ENCODE results near the gene SMARCAL1.

GRCh38 chr2:216525972-216526371, 113.7 kb downstream of the SMARCAL1 start:
- TF ChIP-seq CTCF (IDR thresholded peaks at IDR 0.05) (no peak), ZNF423 (CRISPR knock-in tag; IDR thresholded peaks at IDR 0.05) (no peak), E2F1 (CRISPR knock-in tag; IDR thresholded peaks at IDR 0.05) (no peak), ZNF281 (CRISPR knock-in tag; IDR thresholded peaks at IDR 0.05) (no peak)
